Smooth muscle cell (in vitro differentiated cells): ENCODE data around the gene ASNSD1. TPM values are rescaled to one million over a fixed set of nuclear protein-coding genes. Genes with fewer than 3 reads are reported as not detected.

Experiments
- DNase-seq: peaks from one replicate; lab custom pipeline; 2025; ENCODE audit not compliant: unreplicated experiment; lab: John Stamatoyannopoulos, UW
- H2AFZ ChIP-seq: fragments of 200-600 bp; sonication (generic); 2 replicates; pipeline ENCODE4 v1.6.0; 2016; ENCODE audit warnings: antibody characterized with exemption, low read depth, mild to moderate bottlenecking
- H3F3A ChIP-seq: fragments of 200-600 bp; sonication (generic); 2 replicates; pipeline ENCODE4 v1.6.0; 2017; ENCODE audit warnings: antibody characterized with exemption, low read depth
- H3K27ac ChIP-seq: fragments of 200-600 bp; sonication (generic); 2 replicates; pipeline ENCODE4 v1.5.1; 2016; ENCODE audit warnings: low read depth, mild to moderate bottlenecking
- H3K27me3 ChIP-seq: fragments of 200-600 bp; sonication (generic); 2 replicates; pipeline ENCODE4 v1.6.1; 2016; ENCODE audit warnings: low read depth, mild to moderate bottlenecking
- H3K36me3 ChIP-seq: fragments of 200-600 bp; sonication (generic); 2 replicates; pipeline ENCODE4 v1.5.1; 2016; ENCODE audit warnings: low read depth
- H3K4me1 ChIP-seq: fragments of 200-600 bp; sonication (generic); 2 replicates; pipeline ENCODE4 v1.5.1; 2016; ENCODE audit warnings: low read depth
- H3K4me2 ChIP-seq: fragments of 200-600 bp; sonication (generic); 2 replicates; pipeline ENCODE4 v1.6.0; 2016; ENCODE audit warnings: mild to moderate bottlenecking
- H3K4me3 ChIP-seq: fragments of 200-600 bp; sonication (generic); 2 replicates; pipeline ENCODE4 v1.5.1; 2016; ENCODE audit warnings: mild to moderate bottlenecking
- H3K79me2 ChIP-seq: fragments of 200-600 bp; sonication (generic); 2 replicates; pipeline ENCODE4 v1.6.0; 2016; ENCODE audit warnings: low read depth, mild to moderate bottlenecking
- H3K9ac ChIP-seq: fragments of 200-600 bp; sonication (generic); 2 replicates; pipeline ENCODE4 v1.6.0; 2016; ENCODE audit warnings: low read depth
- H3K9me3 ChIP-seq: fragments of 200-600 bp; sonication (generic); replicated peaks from 2 replicates; pipeline ENCODE4 v1.5.1; 2016; ENCODE audit warnings: low read depth
- H4K20me1 ChIP-seq: fragments of 200-600 bp; sonication (generic); 2 replicates; pipeline ENCODE4 v1.6.0; 2016; ENCODE audit warnings: low read depth
- CTCF ChIP-seq: fragments of 200-600 bp; sonication (generic); IDR thresholded peaks from 2 replicates; pipeline ENCODE4 v1.5.1; 2017; ENCODE audit warnings: borderline replicate concordance, mild to moderate bottlenecking, antibody characterized with exemption; ENCODE audit not compliant: insufficient read depth, poor library complexity, severe bottlenecking
- WGBS: methylation state at CpG from one replicate; pipeline ENCODE4 v1.1.7; 2016; ENCODE audit warnings: low lambda C conversion rate; 5-methylcytosine and 5-hydroxymethylcytosine counted together
- polyA plus RNA-seq: library from polyadenylated mRNA; unstranded; fragments of >200 nt; fragmentation: Nextera tagmentation; extraction: Ambion mirVana; gene quantifications from 2 replicates; pipeline ENCODE4 v1.2.1, GENCODE V29; 2016
- total RNA-seq: library from RNA; depleted of rRNA; stranded (reverse); fragments of >200 nt; gene quantifications from 2 replicates; pipeline ENCODE4 v1.2.3, GENCODE V29; 2014

Gene ASNSD1
- total and polyA plus RNA-seq, 2 experiments from 2014 or later = 28.3 to 52.4 TPM

GRCh38 chr2:189624648-189625355 lies 36.5 kb upstream of the ASNSD1 start:
- Histone ChIP-seq H3K27me3 (no peaks in the 10 kb centered on the region), H3K4me3 (no peak overlapping the region), H3K4me1 (no peaks in the 10 kb centered on the region), H3K9me3 (no peaks in the 10 kb centered on the region), H4K20me1 (no peaks in the 10 kb centered on the region), H3K27ac (no peak overlapping the region), H3K9ac (no peak overlapping the region), H3K4me2 (no peak overlapping the region), H3F3A (no peaks in the 10 kb centered on the region), H3K36me3 (no peaks in the 10 kb centered on the region), H3K79me2 (no peaks in the 10 kb centered on the region), H2AFZ (no peak overlapping the region)
- DNase-seq = no peak
- WGBS = 88% methylated on average over 3 of the region's 3 CpGs
- TF ChIP-seq CTCF = no peak

DNA sequence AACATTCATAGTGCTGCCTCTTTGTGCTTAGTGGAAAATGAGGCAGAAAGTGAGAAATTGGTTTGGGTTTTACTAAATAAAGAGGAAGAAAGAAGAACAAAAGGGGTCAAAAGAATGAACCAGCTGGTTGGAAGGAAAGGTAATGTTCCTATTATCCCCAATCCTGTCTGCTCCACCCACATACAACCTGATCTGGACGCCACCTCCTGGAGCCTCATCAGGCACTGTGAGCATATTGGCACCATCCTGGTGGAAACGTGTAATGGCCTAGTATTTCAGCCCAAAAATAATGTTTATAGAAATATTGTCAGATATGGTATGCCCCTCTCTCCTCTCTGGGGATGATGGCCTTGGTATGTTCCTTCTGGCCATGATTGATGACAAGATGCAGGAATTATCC lies 35.6 kb upstream of the ASNSD1 start:
- H3K4me1 ChIP-seq = no peaks in the 10 kb centered on the region
- no peaks in the 10 kb centered on the region for H3F3A ChIP-seq
- H2AFZ ChIP-seq = no peak overlapping the region
- no peak overlapping the region for H3K4me3 ChIP-seq
- H3K27ac ChIP-seq = no peak overlapping the region
- 100% methylated on average over 2 of the region's 2 CpGs for WGBS
- no peak for DNase-seq
- no peaks in the 10 kb centered on the region for H3K79me2 ChIP-seq
- no peaks in the 10 kb centered on the region for H3K36me3 ChIP-seq
- no peaks in the 10 kb centered on the region for H3K27me3 ChIP-seq
- H3K9ac ChIP-seq = no peak overlapping the region
- H4K20me1 ChIP-seq = no peaks in the 10 kb centered on the region
- H3K4me2 ChIP-seq = no peak overlapping the region
- no peaks in the 10 kb centered on the region for H3K9me3 ChIP-seq
- no peak for TF ChIP-seq CTCF

DNA sequence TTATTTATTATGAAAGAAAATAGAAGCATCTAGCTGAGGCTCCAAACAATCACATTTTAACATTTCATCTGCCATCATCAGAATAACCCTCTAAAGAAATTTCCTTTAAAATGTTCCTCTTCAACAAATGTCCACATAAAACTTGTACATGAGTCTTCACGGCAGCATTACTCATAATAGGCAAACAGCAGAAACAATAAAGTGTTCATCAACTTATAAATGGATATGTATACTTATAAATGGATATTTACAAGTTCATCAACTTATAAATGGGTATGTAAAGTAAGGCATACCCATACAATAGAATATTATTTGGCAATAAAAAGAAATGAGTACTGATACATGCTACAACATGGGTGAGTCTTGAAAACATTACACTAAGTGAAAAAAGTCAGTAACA lies 33.5 kb upstream of the ASNSD1 start:
- H2AFZ ChIP-seq = no peak overlapping the region
- H3K27me3 ChIP-seq = no peaks in the 10 kb centered on the region
- H3K27ac ChIP-seq = no peak overlapping the region
- H4K20me1 ChIP-seq = no peaks in the 10 kb centered on the region
- H3K4me1 ChIP-seq = no peaks in the 10 kb centered on the region
- no peaks in the 10 kb centered on the region for H3K9me3 ChIP-seq
- no peak for TF ChIP-seq CTCF
- H3K36me3 ChIP-seq = no peaks in the 10 kb centered on the region
- no peak for DNase-seq
- H3K9ac ChIP-seq = no peak overlapping the region
- H3K79me2 ChIP-seq = no peaks in the 10 kb centered on the region
- no peaks in the 10 kb centered on the region for H3F3A ChIP-seq
- H3K4me3 ChIP-seq = no peak overlapping the region
- no peak overlapping the region for H3K4me2 ChIP-seq
- WGBS = 92% methylated on average over 1 of the region's 1 CpG
